GM21723 (cell line): ENCODE measurements around the gene SCEL.

Source experiments
- ATAC-seq: cut with Tn5 transposase; IDR thresholded peaks from one replicate; pipeline ENCODE4 v1.9.1; 2021; ENCODE audit warnings: mild to moderate bottlenecking, moderate library complexity; ENCODE audit not compliant: unreplicated experiment

The SCEL gene

GRCh38 chr13:77555246-77555645 lies 19.7 kb downstream of the SCEL start:
- no peak for ATAC-seq

GRCh38 chr13:77558016-77558415 lies 22.5 kb downstream of the SCEL start:
- ATAC-seq, result no peak

- ATAC-seq, result no peak
Observed at GRCh38 chr13:77563111-77563510, 27.6 kb downstream of the SCEL start.

GRCh38 chr13:77565635-77566034 lies 30.1 kb downstream of the SCEL start:
- ATAC-seq, result peak; percentile 75

- ATAC-seq, result no peak
Observed at GRCh38 chr13:77571956-77572355, 36.5 kb downstream of the SCEL start.

- ATAC-seq, result no peak
Observed at GRCh38 chr13:77574096-77574495, 38.6 kb downstream of the SCEL start.

- no peak for ATAC-seq
Observed at GRCh38 chr13:77579959-77580358, 44.5 kb downstream of the SCEL start.

GRCh38 chr13:77580748-77581147 lies 45.2 kb downstream of the SCEL start:
- no peak for ATAC-seq

GRCh38 chr13:77583581-77583980 lies 48.1 kb downstream of the SCEL start:
- ATAC-seq, result no peak

- ATAC-seq, result no peak
Observed at GRCh38 chr13:77584106-77584505, 48.6 kb downstream of the SCEL start.

GRCh38 chr13:77595166-77595810 lies 59.8 kb downstream of the SCEL start:
- no peak for ATAC-seq

- no peak for ATAC-seq
Observed at GRCh38 chr13:77596777-77597176, 61.3 kb downstream of the SCEL start.

GRCh38 chr13:77599351-77599750 lies 63.8 kb downstream of the SCEL start:
- ATAC-seq, result no peak

- no peak for ATAC-seq
Observed at GRCh38 chr13:77600701-77601100, 65.2 kb downstream of the SCEL start.

- no peak for ATAC-seq
Observed at GRCh38 chr13:77611068-77611467, 75.6 kb downstream of the SCEL start.

- no peak for ATAC-seq
Observed at GRCh38 chr13:77616027-77616426, 80.5 kb downstream of the SCEL start.

- no peak for ATAC-seq
Observed at GRCh38 chr13:77619655-77620054, 84.1 kb downstream of the SCEL start.

- ATAC-seq, result no peak
Observed at GRCh38 chr13:77620138-77620537, 84.6 kb downstream of the SCEL start.

GRCh38 chr13:77623806-77624205 lies 88.3 kb downstream of the SCEL start:
- ATAC-seq, result no peak

GRCh38 chr13:77628170-77628569 lies 92.7 kb downstream of the SCEL start:
- ATAC-seq, result no peak

- no peak for ATAC-seq
Observed at GRCh38 chr13:77637588-77637987, 102.1 kb downstream of the SCEL start.

- ATAC-seq, result no peak
Observed at GRCh38 chr13:77650409-77650808, 114.9 kb downstream of the SCEL start.

- ATAC-seq, result no peak
Observed at GRCh38 chr13:77653301-77653700, 117.8 kb downstream of the SCEL start.
